Measurements from ENCODE around the gene CDKAL1.
"Not testable (repeated sequence)": the region's sequence is repeated elsewhere in the genome, so short reads cannot be mapped to it uniquely, and the experiment has no call there.

Gene CDKAL1

DNA sequence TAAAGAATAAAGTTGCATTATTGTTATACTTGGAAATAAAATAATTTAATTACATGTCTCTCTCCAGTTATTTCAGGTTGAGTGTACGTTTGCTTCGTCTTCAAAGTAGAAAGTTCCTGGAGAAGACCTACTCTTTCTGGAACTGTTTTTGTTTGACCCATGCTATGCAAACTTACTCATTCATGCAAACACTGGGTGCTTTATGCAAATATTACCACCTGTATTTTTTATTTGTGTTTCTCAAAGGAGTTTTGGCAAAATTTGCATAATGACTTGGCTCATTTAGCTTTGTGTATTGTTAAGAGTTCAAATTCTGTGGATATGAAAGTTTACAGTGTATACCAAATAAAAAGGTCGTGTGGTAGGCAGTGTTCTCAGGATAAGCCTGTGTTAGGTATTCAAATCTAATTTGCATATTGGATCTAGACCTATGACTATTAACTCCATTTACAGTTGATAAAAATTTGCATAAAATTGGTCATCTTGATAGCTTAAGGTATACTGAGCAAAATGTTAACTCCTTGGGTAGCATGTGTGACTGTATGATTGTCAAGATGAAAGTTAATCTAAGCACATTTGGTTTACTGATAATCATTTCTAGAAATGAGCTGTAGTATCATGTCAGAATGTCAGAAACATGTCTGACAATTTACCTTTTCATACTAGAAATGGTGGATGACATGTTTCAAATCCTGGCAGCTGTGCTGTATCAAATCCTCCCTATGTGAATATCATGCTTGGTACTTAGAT, 65.2 kb downstream of the CDKAL1 start:
- no peak for DNase-seq

DNA sequence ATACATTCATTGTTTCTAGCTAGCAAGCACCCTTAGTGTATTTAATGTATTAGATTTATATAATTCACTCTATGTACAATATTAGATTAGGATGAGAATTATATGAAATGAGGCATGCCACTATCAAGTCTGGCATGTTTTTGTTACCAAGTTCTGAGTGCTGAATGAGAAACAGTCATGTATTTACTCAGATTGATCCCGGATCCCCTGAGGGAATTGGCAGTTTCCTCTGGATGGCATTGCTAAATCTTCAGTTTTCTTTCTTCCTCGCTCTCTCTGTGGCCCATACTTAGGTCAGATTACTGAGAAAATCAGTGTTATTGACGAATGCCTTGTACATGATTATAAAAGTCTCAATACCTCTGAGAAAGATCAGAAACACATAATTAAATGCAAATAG, 66.6 kb downstream of the CDKAL1 start:
- no peak for DNase-seq

DNA sequence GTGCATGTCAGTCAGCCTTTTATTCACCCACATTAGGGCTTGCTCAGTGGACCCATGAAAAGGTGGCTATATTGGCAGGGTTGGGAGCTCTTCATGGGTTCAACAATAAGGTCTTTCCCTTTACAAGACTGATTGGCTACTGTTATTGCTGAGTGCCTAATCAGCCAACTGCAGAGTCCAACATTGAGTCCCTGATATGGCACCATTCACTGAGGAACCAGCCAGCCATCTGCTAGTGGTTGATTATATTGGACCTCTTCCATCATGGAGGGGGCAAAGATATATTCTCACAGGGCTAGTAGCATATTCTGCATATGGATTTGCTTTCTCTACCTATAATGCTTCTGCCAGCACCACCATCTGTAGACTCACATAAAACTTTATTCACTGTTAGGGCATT, 69.9 kb downstream of the CDKAL1 start:
- no peak for DNase-seq

DNA sequence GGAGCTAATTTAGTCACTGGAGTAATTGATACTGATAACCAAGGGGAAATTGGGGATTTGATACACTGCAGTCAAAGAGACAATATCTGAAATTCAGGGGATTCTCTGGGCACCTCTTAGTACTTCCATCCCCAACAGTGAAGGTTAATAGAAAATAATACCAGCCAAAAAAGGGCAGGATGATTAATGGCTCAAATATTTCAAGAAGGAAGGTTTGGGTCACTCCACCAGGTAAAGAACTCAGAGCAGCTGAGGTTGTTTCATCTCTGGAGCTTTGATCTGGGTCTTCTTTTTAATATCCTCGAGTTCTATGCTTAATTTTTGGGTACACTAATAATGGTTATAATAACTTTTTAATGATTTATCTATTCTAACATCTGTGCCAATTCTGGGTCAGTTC, 70.8 kb downstream of the CDKAL1 start:
- no peak for DNase-seq

DNA sequence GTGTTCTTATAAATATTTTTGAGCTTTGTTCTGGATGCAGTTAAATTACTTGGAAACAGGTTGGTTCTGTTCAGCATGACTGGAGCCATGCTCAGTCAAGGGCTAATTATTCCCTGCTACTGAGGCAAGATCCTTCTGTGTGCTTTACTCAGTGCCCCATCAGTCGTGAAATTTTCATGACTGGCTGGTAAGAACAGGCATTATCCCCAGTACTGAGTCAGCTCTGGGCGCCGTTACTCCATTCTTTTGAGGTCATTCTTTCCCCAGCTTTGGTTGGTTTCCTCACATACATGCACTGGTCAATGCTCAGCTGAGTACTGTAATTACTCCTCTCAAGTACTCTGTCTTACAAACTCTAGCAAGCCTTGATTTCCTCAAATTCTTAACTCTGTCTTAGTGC, 71.3 kb downstream of the CDKAL1 start:
- no peak for DNase-seq

DNA sequence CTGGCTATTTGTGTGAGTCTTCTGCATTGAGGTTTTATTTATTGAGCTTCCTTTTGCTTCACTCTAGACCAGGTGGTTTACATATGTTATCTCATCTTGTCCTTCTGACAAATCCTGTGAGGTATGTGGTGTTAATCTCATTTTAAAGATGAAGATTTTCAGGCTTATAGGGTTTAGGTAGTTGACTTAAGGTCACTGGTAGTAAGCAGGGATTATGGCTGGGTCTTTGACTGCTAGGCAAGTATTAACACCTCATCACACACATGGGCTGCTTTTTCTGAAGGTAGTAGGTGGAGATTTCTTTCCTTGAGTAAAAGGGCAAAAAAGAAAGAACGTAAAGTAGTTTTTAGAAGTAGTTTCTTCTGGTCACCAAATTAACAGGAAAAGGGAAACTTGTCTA, 72.6 kb downstream of the CDKAL1 start:
- no peak for DNase-seq

DNA sequence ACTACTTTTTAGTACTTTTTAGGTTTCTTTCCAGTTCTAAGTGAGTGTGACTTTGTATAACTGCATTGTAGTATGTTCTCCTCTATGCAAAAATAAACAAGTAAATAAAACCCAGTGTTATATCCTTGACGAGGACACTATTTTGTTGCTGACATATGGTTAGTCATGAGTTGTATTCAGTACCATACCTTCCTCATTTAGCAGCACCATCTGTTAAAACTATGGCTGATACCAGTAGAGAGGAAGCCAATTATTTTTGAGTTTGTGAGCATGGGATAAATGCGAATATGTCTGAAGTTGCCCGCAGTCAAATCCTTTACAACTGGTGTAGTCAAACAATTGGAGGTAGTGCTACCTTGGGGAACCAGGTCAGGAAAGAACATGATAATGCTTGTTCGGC, 74.1 kb downstream of the CDKAL1 start:
- DNase-seq: no peak

DNA sequence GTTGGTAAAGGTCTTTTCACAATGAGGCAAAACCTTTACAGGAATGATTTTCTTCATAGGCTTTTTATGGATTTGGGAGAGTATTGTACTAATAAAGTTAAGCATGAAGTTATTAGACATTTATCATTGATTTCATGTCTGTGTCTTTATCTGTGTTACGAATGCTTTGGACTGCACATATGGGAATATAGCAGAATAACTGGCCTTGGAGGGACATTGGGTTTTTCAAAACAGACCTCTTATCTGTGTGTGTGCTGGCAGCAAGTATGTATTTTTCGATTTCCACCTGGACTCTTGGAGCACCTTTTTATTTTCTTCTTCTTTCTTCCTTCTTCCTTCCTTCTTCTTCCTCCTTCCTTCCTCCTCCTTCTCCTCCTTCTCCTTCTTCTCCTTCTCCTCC, 74.6 kb downstream of the CDKAL1 start:
- no peak for DNase-seq

DNA sequence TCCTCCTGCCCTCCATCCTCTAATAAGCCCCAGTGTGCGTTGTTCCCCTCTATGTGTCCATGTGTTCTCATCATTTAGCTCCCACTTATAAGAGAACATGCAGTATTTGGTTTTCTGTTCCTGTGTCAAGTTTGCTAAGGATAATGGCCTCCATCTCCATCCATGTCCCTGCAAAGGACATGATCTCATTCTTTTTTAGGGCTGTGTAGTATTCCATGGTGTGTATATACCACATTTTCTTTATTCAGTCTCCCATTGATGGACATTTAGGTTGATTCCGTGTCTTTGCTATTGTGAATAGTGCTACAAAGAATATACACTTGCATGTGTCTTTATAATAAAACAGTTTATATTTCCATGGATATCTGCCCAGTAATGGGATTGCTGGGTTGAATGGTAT, 75.7 kb downstream of the CDKAL1 start:
- DNase-seq: not testable (repeated sequence)

DNA sequence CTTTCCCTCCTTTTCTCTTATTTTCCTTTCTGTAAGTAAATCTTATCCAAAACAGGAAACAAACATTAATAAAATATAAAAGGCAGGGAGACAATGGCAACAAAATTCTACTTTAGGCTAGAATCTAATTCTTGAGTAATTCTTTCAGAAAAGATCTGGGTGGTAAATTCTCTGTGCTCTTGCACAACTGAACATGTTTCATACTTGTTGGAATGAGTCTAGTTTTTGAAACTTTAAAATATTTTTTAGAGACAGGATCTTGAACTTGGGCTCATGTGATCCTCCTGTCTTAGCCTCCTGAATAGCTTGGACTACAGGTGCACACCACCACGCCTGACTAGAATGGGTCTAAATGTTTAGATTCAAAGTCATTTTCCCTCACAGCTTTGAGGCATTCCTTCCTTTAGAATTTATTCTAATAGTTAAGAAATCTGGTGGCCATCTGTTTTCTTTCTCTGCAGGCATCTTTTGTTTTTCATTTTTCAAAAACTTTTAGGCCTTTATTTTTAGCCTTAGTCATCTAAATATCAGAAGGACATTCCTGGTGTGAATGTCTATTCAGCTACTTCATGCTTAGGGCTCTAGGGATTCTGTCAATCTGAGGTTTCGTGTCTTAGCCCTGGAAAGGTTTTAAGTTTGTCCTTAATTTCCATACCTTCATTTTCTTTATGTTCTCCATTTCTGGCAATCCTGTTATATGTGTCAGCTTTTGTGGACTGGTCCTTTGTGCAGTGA, 76.5 kb downstream of the CDKAL1 start:
- no peak for DNase-seq

DNA sequence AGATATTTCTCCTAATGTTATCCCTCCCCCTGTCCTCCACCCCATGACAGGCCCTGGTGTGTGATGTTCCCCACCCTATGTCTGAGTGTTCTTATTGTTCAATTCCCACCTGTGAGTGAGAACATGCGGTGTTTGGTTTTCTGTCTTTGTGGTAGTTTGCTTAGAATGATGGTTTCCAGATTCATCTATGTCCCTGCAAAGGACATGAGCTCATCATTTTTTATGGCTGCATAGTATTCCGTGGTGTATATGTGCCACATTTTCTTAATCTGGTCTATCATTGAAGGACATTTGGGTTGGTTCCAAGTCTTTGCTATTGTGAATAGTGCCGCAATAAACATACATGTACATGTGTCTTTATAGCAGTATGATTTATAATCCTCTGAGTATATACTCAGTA, 83.3 kb downstream of the CDKAL1 start:
- not testable (repeated sequence) for DNase-seq

DNA sequence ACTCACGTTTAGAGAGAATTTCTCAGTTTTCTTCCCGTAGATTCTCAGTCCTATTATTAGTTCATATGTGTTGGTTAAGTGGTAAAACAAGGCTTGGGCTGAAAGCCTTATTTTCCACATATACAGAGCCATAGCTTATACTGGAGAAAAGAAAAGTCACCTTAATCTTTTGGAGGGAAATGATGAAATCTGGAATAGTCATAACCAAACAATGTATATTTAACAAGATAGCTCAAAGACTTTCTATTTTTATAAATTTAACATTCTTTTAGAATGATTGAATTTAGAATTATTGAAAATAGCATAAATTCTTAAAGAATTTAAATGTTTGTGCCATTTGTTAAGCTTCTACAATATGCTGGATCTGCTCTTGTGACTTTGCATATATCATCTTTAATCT, 85.8 kb downstream of the CDKAL1 start:
- no peak for DNase-seq

DNA sequence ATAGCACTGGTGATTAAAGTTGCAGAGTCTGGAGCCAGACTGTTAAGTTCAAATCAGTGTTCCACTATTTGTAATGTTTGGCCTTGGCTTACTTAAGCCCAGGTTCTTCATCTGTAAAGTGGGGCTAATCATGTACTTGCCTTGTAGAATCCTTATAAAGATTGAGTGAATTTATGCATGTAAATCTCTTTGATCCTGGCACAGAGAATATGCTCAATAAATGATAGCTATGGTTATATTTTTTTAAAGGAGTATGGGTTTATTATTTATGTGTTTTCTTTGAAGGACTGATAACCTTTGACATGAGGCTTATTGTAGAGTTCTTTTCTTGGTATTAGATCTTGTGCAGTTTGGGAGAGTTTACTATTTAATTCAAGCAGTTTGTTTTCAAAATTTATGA, 89.5 kb downstream of the CDKAL1 start:
- no peak for DNase-seq

DNA sequence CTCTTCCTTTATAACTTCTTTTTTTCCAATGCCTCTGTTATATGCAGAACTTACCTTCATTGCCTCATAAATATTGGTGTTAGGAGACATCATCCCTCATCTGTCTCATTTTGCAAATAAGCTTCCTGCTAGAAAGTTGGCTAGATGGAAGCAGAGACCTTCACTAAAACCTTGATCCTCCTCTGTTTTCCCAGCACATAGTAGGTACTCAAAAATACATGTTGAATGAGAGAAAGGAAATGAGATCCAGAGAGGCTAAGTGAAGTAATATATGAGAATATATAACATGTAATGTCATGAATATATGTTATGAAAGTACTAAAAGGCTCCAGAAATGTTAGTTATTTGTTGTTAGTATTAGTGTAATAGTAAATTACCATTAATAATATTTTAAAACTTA, 91.9 kb downstream of the CDKAL1 start:
- DNase-seq: no peak

DNA sequence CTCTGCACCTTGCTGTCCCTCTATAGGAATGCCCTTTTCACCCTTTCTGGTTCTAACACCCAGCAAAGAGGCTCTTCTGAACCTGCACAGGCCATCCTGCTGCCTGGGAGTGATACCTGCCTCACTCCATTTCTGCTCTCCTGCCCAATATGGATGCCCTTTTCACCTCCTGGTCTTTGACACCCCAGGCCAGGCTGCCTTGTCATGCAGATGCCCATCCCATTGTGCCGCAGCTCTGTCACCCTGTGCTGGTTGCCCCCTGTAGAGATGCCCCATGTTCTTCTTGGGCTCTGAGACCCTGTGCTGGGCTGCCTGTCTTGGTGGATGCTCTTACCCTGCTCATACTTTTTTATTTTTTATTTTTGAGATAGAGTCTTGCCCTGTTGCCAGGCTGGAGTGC, 95.3 kb downstream of the CDKAL1 start:
- no peak for DNase-seq

DNA sequence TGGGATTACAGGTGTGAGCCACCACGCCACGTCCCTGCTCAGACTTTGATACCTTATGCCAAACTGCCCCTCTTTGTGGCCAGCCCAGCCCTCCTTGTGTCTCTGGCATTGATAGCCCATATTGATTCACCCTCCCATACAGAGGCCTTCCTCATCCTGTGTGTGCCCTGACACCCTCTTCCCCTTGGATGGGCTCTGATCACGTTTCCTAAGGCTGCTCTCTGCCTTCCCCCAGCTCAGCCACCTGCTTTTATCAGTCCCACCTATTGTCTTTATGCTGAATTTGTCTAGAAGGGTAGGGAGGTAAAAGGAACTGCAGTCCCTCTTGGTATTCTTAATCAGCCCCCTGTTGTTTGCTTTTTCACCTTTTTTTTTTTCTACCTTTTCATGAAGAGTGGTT, 95.9 kb downstream of the CDKAL1 start:
- DNase-seq: no peak

DNA sequence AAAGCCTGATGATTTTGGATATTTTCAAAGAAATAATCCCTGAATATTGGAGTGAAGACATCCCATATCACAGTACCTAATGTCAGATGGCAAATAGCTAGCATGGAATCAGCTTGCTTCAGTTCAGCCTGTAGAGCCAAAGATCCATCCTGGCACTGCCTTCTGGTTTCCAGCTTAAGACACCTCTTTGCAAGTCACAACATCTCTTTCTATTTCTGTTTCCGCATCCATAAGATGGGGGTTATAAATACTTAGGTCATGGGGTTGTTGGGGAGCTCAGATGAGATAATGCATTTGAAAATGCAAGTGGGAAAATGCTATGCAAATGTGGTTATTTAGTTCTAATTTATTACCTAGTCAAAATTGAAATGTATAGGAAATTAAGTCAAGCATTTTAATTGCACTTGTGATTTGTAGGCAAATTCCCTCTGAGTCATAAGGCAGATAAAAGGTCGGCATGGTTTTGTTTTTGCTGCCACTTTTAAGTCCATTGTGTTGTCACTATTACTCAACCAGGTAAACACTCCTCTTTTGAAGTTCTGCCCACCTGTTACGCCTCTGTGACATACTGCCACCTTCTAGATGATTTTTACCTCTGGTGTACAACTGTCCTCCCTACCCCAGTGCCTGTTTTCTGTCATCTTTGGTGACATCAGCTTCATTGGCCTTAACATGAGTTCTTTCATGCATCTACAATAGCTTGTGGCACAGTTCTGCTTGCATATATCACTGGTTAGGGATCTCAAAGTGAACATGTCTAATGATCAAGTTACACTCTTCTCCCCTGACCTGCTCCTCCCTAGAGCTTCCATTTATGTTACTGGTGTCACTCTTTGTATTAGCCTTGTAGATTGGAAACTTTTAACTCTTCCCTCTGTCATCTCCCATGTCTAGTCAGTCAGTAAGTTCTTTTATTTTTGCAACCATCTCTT, 96.6 kb downstream of the CDKAL1 start:
- DNase-seq: no peak

DNA sequence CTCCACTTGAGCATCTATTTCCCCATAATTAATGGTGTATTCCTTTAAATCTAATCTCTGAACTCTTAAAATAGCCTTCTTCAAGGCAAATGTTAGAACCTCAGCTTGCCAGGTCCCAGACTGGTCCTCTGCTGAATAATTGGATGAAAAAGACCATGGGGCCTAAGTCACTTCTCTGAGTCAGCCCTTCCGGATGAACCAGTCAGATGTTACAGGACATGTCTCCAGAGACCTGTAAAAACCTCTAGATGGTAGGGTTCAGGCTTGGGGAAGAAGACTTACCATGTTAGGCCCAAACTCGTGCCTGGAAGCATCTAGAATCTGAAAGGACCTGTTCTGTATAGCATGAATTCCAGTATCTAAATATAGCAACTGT, 97.3 kb downstream of the CDKAL1 start:
- DNase-seq: no peak

DNA sequence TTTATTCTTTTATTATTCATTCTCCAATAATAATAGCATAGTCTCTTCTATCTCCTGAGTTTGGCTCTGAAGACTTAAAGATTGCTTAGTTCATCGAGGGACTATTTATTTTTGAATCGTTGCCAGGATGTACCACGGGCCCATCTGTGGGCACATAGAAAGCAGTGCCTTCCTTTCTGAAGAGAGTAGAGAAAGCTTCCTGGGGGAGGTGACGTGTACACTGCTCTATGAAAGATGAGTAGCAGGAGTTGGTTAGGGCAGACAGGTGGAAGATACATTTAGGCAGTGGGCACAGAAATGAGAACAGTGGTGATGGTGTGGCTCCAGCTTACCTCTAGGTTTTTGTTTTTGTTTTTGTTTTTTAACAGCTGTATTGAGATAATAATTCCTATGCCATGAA, 98.4 kb downstream of the CDKAL1 start:
- DNase-seq: no peak

DNA sequence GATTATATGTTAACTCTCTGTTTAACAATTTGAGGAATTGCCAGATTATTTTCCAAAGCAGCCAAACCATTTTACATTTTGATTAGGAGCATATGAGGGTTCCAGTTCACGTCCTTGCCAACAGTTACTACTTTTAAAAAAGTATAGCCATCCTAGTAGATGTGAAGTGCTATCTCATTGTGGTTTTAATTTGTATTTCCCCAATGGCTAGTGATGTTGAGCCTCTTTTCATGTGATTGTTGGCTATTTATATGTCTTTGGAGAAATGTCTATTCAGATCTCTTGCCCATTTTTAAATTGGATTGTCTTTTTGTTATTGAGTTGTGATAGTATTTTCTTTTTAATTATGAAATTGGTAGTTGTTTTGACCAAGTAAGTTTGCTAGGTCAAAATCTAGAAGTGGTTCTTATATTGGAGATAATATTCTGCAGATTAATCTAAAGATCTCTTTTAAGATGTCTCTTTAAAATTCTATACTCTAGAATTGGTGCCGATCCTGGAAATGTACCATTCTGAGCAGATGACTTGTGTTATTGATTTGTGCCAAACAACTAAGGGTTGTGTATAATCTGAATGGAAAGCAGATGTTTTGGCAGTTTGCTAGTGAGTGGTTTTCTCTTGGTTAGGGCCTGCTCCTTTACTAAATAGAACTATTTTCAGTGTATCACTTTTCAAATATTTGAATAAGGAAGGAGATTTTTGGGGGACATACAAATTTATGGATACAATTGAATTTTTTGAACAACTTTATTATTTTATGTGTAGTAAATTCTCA, 99.5 kb downstream of the CDKAL1 start:
- no peak for DNase-seq

DNA sequence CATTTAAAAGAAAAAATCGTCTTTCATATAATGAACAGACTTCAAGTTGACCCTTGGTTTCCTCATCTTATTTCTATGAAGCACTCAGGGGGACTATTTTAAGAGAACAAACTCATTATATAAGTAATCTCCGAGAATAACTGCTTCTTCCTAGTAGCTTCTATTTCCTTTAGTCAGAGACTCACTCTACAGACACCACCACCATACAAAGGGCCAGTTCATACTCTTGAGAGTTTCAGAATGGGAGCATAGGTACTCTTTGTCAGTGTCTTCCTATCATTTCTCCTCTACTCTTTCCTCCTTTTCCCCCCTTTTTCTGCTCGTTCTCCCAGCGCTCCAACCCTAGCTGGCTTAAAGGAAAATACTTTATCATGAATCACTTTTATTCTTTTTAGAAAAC, 104.9 kb downstream of the CDKAL1 start:
- no peak for DNase-seq

DNA sequence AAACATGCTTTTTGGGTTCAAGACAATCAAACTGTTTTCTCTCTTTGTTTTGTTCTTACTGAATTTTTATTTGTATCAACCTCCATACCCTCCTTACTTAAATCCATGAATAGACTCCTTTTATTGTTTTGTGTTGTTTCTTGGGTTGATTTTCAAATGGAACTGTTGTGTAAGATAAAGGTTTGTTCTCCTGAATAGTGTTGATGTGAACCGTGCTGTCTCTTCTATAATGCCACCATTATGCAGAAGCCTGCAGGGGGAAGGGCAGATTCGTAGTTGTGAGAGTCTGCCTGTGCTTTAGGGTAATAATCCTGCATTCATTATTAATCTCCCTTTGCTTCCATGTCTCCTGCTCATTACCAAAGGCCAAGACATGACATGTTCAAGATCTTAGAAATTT, 105.9 kb downstream of the CDKAL1 start:
- no peak for DNase-seq

DNA sequence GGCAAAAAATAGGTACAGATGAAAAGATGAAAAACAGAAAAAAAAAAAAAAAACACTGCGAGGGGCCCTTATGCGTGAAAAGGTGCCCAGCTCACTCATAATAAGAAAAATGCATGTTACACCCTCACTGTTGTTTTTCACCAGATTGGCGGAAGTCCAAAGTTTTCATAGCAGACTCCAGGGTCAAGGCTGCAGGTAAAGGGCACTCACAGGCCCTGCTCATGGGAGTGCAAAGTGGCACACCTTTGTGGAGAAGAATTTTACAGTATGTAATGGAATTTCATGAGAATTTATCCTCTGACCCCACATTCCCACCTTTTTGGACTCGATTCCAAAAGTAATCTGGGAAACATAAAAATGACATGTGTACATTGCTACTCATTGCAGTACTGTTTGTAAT, 108.2 kb downstream of the CDKAL1 start:
- DNase-seq: no peak

Data from NK-92 treated with Interleukin-12 subunit alpha and Interleukin-12 subunit beta, amount 100 ng/mL, for 24 hours (cell line).